ENCODE measurements around the gene FAM187B.

- TF ChIP-seq EZH2 (IDR thresholded peaks at IDR 0.05; ENCODE audit: insufficient read depth, low read length) = no peak
- TF ChIP-seq, protein P1, sequence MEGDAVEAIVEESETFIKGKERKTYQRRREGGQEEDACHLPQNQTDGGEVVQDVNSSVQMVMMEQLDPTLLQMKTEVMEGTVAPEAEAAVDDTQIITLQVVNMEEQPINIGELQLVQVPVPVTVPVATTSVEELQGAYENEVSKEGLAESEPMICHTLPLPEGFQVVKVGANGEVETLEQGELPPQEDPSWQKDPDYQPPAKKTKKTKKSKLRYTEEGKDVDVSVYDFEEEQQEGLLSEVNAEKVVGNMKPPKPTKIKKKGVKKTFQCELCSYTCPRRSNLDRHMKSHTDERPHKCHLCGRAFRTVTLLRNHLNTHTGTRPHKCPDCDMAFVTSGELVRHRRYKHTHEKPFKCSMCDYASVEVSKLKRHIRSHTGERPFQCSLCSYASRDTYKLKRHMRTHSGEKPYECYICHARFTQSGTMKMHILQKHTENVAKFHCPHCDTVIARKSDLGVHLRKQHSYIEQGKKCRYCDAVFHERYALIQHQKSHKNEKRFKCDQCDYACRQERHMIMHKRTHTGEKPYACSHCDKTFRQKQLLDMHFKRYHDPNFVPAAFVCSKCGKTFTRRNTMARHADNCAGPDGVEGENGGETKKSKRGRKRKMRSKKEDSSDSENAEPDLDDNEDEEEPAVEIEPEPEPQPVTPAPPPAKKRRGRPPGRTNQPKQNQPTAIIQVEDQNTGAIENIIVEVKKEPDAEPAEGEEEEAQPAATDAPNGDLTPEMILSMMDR (IDR thresholded peaks at IDR 0.05; ENCODE audit: insufficient read depth, low read depth, low read length) = no peak
Measured at GRCh38 chr19:35246466-35247092, 18.0 kb upstream of the FAM187B start.

Data from astrocyte (in vitro differentiated cells and primary cell).